NCI-H146 (cell line): ENCODE data around the gene TMPRSS2.
"Not testable (repeated sequence)": the region's sequence is repeated elsewhere in the genome, so short reads cannot be mapped to it uniquely, and the experiment has no call there.

Experiments used
- DNase-seq: peaks from one replicate; lab custom pipeline; 2025; lab: John Stamatoyannopoulos, UW

Gene TMPRSS2

DNA sequence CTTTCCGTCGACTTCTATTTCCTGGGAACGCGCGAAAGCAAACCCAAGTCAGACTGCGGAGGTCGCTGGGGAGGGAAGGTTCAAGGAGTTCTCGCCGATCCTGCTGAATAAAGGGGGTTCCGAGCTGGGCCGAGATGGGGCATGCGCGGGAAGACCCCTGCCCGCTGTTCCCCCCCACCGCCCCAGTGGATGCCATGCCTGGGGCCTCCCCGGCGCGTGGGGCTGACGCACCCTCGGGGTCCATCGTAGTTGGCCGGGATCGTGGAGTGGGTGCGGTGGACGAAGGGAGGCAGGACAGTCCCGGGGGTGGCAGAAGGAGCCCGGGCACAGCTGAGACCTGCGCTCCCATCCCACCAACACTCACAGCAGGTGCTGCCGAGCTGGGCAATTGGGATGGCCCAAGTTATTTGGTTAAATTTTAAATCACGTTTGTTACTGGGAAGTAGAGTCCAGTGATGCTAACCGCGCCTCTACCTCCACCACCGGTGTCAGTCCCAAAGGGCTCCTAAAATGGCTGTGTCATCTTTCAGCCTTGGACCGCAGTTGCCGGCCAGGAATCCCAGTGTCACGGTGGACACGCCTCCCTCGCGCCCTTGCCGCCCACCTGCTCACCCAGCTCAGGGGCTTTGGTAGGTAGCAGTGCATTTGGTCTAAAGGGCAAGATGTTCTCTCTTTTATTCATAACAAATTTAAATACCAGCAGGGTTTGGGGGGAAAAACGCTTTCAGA lies 81.1 kb downstream of the TMPRSS2 start:
- no peak for DNase-seq

DNA sequence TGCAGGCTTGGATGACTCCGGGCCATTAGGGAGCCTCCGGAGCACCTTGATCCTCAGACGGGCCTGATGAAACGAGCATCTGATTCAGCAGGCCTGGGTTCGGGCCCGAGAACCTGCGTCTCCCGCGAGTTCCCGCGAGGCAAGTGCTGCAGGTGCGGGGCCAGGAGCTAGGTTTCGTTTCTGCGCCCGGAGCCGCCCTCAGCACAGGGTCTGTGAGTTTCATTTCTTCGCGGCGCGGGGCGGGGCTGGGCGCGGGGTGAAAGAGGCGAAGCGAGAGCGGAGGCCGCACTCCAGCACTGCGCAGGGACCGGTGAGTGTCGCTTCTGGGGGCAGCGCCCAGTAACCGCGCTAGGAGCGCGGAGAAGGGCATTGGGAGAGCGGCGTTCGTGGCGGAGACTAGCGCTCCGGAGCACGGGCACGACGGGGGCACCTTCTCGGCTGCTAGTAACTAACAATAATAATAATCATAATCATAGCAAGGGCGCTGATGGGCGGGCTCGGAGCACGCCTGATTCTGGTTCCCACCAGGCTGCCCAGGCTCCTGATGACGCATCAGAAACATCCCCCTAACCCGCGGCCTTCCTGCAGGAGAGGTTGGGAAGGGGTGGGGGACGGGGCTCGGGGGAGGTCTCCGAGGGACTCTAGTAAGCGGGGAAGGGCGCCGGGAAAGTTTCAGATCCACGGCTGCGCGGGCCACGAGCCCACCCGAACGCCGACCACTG lies 81.8 kb downstream of the TMPRSS2 start, which contains the start of gene MX1:
Gene MX1 (plus strand): TSS at position 286 of the 722 bp plus-strand sequence. CDS start 5,832 bp downstream, outside the sequence.
- peak; percentile 18 for DNase-seq

DNA sequence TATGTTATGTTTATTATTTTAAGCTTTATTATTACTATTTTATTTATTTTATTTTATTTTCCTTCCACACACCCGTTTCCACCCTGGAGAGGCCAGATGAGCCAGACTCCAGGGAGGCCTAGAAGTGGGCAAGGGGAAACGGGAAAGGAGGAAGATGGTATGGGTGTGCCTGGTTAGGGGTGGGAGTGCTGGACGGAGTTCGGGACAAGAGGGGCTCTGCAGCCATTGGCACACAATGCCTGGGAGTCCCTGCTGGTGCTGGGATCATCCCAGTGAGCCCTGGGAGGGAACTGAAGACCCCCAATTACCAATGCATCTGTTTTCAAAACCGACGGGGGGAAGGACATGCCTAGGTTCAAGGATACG lies 82.4 kb downstream of the TMPRSS2 start:
- DNase-seq = no peak

DNA sequence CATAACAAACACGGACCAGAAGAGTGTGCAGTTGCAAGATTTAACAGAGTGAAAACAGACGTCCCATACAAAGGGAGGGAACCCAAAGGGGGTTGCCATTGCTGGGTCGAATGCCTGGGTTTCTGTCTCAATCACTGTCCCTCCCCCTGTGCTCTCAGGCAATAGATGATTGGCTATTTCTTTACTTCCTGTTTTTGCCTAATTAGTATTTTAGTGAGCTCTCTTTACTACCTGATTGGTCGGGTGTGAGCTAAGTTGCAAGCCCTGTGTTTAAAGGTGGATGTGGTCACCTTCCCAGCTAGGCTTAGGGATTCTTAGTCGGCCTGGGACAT lies 84.7 kb downstream of the TMPRSS2 start:
- DNase-seq = not testable (repeated sequence)

DNA sequence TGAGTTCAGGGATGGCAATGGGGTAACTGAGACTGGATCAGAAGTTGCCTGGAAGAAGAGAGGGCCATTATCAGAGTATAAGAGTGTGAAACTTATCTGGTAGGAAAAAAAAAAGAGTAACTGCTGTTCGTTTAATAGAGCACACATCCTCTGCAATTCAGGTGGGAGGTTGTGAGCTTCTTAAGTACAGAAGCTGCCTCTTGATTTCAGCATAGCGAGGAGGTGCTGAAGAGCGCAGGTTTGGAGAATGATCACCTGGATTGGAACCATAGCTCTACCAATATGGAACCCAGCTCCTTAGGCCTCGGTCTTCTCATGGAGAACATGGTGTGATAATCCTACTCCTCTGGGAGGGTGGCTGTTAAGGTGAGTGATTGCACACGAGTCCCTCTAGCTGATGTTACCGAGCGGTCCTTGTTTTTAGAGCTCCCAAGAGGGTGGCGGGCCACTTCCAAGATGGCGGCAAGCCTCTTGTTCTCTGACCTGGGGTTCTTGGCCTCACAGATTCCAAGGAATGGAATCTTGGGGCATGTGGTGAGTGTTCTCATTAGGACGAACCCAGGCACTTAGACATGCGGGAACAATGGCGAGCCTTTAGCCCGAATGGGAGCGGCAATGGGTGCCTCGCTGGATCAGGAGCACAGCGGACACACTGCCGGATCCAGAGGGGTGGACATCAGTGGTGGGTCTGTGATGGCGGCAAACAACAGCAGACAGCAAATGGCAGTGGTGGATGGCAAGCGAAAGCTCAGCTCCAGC lies 85.2 kb downstream of the TMPRSS2 start:
- DNase-seq = no peak

DNA sequence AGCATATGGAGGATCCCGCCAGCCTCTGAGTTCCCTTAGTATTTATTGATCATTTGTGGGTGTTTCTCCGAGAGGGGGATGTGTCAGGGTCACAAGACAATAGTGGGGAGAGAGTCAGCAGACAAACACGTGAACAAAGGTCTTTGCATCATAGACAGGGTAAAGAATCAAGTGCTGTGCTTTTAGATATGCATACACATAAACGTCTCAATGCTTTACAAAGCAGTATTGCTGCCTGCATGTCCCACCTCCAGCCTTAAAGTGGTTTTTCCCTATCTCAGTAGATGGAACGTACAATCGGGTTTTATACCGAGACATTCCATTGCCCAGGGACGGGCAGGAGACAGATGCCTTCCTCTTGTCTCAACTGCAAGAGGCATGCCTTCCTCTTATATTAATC lies 87.0 kb downstream of the TMPRSS2 start:
- DNase-seq = not testable (repeated sequence)

DNA sequence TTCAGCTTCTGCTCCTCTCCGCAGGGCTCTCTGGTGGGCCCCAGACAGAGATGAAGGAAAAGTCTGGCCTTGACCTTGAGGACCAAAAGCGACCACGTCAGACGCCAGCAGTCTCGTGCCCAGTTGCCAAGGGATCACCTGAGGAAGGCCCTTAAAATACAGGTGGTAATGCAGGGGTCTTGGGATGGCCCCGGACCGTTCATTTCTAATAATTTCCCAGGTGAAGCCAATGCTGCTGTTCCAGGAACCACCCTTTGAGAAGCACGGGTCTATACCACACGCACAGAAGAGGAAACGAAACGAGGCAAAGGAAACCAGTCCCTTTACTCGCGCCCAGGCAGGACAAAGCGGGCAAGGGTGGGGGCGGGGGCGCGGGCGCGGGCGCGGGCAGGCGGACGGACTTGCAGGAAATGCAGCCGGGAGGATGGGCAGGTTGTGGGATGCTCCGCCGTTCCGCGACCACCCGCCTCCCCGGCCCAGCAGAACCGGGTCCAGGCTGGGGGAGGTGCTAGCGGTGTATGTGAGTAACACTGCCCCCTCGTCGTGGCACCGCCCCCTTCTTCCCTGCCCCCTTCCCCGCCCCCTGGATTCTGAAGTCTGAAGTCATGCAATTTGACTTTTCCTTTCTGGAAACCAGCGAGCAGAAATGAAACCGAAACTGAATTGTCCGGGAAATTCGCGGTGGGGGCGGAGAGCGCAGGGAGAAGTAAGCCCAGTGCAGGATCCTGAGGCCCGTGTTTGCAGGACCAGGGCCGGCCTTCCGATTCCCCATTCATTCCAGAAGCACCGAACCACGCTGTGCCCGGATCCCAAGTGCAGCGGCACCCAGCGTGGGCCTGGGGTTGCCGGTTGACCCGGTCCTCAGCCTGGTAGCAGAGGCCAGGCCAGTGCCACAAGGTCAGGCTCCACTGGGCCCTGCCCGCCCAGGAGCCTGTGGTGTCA lies 87.8 kb downstream of the TMPRSS2 start:
- DNase-seq = peak; percentile 40

DNA sequence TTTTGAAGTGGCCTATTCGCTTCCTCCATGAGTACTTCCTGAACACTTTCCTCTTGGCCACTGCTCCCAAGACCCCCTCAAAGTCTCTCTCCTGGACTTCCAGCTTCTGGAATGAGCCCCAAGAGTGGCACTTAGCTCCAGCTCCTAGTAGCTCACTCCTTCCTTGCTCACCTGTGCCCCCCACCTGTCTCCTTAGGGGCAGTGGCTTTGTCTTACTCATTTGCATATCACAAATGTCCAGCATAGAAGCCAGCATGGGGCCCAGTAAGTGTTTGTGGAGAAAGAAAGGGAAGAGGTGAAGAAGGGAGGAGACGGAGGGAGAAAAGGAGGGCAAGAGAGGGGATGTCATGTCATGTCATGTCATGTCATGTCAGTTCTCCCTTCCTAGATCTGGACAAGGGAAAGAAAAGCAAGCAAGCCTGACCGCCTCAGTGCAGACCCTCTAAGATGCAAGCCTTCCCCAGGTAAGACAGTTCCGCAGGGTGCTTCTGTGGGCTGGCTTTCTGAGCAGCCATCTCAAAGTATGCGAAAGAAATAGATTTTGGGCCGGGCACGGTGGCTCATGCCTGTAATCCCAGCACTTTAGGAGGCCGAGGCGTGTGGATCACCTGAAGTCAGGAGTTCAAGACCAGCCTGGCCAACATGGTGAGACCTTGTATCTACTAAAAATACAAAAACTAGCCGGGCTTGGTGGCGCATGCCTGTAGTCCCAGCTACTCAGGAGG lies 88.8 kb downstream of the TMPRSS2 start:
- DNase-seq = no peak

DNA sequence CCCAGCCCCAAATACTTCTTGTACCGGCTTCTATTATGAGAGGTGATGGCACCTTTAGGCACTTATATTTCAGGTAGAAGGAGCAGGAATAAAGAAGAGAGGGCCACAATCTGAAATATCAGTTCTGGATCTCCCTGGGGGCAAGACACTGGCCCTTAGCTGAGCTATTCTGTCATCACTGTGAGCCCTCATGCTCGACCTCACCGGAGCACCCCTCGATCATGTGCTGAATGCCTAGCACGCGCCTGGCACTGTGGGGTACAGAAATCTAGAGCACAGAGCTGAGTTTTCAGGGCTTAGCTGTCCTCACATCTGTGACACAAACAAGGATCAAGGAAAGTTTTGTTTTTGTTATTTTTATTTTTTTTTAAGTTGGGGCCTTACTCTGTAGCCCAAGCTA lies 89.6 kb downstream of the TMPRSS2 start:
- DNase-seq = no peak

DNA sequence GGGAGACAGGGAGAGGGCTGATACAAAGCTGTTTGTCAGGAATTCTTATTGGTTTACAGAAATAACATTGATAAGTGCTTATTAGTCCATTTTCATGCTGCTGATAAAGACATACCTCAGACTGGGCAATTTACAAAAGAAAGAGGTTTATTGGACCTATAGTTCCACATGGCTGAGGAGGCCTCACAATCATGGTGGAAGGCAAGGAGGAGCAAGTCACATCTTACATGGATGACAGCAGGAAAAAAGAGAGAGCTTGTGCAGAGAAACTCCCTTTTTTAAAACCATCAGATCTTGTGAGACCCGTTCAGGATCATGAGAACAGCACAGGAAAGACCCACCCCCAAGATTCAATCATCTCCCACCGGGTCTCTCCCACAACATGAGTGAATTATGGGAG lies 90.5 kb downstream of the TMPRSS2 start:
- not testable (repeated sequence) for DNase-seq
